Middle frontal gyrus (tissue), 1 donor: ENCODE results near the gene RASSF3.
"Not testable (repeated sequence)": the region's sequence is repeated elsewhere in the genome, so short reads cannot be mapped to it uniquely, and the experiment has no call there.

Source experiments
- DNase-seq: peaks from one replicate; pipeline ENCODE4 v3.0.0-alpha.2; 2015; ENCODE audit warnings: low spot score; ENCODE audit errors: extremely low spot score

RASSF3 gene, protein sequence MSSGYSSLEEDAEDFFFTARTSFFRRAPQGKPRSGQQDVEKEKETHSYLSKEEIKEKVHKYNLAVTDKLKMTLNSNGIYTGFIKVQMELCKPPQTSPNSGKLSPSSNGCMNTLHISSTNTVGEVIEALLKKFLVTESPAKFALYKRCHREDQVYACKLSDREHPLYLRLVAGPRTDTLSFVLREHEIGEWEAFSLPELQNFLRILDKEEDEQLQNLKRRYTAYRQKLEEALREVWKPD

DNA sequence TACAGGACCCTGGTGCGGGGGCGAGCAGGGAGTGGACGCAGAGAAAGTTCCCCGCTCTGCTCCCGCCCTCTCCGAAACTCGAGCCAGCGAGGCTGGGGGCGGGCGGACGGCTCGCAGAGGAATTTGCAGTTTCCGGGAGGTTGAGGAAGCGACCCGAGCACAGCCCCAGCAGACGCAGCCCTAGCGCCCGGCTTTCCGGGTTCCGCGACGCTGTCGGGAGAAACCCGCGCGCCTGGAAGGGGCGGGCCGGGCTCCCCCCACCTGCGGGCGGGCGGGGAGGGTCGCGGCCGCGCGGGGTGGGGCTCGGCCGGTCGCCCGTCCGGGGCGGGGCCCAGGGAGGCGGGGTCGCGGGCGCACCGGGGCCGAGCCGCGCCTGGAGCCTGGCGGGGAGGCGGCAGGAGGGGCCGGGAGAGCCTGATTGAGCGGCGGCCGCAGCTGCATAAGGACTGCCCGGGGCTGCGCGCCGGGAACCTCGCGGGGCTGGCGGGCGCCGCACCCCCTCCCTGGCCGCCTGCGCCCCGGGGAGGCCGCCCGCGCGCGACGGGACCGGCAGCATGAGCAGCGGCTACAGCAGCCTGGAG is at the start of gene RASSF3:
TSS of gene RASSF3 (plus strand) at position 417 of the 581 bp plus-strand sequence. CDS start at position 555, 138 bp downstream.
- no peak for DNase-seq

DNA sequence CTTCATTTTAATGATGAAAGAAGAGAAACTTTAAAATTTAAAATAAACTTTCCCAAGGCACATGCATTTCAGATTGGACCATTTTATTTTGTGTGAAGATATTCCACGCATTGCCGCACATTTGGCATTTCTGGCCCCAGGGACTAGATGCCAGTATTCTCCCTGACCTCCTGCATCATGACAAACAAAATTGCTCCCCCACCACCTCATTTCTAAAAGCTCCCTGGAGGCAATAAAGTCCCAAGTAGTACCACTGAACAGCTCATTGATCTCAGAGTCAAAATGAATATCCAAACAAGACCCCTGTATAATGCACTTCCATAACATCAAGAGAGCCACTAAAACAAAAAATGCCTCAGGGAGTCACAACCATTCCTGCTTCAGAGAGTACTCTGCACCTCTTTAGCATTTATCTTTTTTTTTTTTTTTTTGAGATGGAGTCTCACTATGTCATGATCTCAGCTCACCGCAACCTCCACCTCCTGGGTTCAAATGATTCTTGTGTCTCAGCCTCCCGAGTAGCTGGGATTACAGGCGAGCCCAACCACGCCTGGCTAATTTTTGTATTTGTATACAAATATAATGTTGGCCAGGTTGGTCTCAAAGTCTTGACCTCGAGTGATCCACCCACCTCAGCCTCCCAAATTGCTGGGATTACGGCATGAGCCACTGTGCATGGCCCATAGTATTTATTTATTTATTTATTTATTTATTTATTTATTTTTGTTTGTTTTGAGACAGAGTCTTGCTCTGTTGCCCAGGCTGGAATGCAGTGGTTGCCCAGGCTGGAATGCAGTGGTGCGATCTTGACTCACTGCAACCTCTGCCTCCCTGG is 48.8 kb upstream of the RASSF3 start:
- DNase-seq = no peak

DNA sequence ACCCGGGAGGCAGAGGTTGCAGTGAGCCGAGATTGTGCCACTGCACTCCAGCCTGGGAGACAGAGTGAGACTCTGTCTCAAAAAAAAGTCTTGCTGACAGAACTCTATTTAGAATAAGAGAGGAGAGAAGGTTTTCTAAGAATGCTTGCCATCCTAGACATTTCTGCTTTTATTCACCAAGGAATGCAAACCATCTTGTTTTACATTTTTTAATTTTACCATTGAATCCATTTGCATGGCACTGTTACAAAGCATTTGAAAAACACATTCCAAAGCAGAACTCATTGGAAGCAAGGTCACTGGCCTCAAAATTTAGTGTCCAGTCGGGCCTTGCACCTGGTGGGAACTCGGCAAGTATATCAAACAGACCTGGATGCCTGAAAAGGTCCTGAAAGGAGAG is 44.2 kb upstream of the RASSF3 start:
- DNase-seq = no peak

DNA sequence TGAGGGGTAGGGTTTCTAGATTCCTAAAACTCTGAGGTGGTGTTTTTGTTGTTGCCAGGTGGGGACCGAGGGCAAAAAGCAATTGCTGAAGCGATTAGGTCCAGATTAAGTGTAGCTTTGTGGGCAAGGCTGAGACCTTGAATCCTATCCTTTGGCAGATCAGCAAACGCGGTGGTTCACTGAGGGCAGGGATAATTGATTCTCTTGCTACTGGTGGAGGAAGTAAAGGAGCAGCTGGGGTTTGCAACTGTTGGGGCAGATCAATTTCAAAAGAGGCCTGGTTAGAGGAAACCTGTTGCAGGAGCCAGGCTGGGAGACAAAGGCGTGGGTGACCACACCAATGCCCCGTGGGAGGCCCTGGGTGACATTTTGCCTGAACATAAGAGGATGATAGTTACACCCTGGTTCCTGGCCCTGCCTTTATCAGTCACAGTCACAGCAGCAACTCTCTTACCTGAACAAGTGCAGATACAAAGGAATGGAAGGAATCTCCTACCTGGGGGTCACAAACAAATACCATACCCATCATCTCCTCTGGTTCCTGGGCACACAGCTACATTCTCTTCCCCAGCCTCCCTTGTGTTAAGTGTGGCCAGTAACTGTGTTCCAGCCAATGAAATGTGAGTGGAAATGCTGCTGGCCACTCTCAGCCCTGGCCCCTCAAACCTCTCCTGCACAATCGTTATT is 43.3 kb upstream of the RASSF3 start:
- DNase-seq = no peak

DNA sequence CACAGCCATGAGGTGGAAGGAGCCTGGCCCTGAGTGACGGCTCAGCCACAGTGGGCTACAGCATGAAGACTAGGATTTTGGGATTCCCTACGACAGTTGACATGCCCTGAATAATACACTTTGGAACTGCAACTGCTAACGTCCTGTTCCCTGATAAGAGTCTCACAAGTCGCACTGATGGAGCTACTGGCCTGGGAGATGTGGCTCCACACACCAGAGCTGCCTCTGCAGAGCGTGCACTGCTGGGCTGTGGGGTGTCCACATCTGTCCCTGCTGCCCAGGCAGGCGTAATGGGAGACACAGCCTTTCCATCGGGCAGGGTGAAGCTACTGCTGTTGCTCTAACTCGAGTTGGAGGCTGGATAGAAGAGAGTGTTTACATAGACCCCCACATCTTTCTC is 42.7 kb upstream of the RASSF3 start:
- DNase-seq = no peak

DNA sequence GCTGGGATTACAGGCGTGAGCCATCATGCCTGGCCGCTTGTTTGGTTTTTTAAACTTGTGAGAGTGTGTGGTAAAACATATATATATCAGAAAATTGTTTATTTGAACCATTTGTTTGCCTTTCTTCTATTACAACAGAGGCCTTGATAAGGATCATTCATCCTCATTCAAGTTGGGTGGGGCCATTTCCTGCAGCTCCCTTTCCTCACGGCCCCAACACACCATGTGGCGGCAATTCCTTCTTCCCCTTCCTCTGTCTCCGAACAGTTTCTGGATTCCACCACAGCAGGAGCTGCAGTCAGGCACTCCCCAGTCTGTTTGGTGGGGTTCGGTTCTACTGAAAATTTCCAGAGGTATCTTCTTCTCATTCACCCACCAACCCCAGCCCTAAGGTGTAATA is 42.0 kb upstream of the RASSF3 start:
- no peak for DNase-seq

DNA sequence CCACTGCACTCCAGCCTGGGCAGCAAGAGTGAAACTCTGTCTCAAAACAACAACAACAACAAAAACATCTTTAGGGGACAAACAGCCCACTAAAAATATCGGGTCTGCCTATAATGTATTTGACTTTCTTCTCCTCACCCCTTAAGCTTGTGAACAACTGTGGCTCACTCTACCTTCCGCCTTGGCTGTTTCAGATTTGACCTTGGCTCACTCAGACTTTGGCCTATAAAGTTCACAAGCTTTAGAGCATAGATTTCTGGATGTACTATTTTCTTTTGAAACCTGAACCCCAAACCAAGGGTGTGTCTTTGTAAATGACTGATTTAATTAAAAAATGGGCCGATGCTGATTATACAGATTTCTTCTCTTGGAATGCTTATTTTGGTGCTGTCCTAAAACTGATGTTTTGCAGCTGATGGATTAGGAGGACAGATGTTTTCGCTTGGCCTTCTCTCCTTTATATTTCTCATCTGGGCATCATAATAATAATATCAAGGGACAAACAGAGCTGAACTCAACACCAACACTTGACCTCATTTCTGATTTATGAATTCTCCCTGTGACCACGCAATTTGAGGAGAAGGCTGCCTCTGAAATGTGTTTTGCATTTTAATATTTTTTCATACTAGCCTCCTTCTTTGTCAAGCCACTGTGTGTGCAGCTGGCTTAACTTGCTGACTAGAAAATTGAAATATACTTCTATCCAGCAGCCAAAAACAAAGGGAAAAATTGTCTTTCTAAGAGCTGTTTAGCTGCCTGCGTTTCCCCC is 40.2 kb upstream of the RASSF3 start:
- DNase-seq = no peak

DNA sequence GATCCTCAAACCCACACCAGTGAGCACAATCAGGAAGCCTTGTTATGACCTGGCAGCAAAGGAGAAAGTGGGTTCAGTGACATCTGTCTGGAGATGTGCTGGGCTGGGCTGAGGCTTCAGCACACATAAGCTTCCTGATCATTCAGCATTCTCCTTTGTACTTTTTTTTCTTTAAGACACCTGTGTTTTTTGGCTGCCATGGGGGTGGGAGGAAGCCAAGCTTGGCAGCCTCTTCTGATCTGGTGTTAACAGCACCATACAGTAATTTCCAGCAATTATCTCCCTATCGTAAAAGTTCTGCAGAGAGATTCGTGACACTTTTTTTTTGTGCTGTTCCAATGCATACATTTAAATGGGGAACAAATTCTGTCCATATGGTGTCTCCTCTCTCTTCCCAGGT is 38.9 kb upstream of the RASSF3 start:
- DNase-seq = no peak

DNA sequence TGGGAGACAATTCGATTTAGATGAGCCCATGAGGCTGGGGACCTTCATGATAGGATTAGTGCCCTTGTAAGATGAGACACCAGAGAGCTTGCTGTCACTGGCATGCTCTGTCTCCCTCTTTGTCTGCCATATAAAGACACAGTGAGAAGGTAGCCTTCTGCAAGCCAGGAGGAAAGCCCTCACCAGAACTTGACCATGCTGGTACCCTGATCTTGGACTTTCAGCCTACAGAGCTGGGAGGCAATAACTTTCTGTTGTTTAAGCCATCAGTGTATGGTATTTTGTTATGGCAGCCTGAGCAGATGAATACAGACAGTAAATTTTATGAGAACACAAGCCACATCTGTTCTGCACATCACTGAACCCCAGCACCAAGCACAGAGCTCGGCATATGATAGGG is 38.1 kb upstream of the RASSF3 start:
- no peak for DNase-seq

DNA sequence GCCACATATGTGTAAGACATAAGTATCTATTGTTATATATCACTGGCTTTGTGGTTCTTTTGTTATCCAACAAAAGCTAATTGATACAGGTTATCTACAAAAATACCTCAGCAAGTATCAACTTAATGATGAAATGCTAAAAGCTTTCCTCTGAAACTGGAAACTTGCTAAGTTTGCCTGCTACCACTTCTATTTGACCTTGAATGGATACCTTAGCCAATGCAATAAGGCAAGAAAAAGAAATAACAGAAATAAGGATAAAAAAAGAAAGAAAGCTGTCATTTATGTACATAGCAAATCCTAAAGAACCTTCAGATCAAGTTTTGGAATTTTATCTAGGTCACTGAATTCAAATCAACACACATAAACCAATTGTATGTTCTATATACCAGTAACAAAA is 35.5 kb upstream of the RASSF3 start:
- DNase-seq = no peak

DNA sequence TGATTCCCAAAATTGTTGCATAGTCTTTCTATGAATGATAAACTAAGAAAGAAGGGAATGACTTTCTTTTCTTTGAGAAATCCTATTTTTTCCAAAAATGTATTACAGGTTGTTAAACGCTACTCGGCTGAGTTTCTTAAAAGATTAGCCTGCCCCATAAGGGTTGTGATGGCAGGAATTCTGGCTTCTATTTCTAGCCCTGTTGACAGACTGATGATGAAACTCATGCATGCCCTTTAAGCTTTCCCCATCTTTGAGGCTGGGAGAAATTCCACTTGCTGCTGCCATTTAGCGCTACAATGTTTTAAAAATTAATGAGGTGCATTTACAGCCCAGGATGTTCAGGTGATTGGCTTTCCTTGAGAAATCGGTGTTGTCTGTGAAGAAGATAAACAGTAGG is 33.2 kb upstream of the RASSF3 start:
- no peak for DNase-seq

DNA sequence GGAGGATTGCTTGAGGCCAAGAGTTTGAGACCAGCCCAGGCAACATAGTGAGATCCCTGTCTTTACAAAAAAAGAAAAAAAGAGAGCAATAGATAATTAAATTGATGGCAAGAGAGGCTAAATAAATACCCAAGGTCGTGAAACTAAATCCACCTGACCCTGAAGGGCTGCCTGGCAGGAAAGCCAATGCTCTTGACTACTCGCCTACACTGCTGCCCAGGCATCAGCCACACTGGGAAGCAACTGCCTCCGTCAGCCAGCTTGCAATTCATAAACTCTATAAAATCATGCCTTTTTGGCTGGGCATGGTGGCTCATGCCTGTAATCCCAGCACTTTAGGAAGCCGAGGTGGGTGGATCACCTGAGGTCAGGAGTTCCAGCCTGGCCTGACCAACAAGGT is 31.7 kb upstream of the RASSF3 start:
- DNase-seq = no peak

DNA sequence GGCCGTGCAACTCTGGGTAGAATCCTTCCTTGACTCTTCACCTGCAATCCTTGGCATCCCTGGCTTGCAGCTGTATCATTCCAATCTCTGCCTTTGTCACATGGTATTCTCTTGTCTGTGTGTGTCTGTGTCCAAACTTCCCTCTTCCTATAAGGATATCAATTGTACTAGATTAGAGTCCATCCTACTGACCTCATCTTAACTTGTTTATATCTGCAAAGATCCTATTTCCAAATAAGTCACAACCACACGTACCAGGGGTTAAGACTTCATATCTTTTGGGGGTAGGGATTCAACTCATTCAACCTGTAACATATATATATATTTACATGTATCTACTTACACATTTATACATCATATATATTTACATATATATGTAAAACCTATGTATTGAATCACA is 29.6 kb upstream of the RASSF3 start:
- no peak for DNase-seq

DNA sequence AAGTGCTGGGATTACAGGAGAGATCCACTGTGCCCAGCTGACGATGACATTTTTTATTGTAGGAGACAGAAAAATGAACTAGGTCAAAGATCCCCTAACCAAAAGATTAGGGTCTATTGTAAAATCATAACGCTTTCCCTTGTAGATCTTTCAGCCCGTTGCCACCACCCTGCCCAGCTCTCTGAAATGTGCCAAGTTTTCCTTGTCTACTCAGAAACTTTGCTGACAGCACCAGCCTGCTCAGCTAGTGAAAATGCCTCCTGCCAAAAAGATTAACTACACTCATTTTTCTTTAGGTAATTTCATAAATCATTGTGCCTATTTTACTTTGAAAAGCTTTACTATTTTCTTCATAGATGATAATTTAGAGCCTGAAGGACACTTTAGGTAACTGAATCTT is 28.2 kb upstream of the RASSF3 start:
- no peak for DNase-seq

DNA sequence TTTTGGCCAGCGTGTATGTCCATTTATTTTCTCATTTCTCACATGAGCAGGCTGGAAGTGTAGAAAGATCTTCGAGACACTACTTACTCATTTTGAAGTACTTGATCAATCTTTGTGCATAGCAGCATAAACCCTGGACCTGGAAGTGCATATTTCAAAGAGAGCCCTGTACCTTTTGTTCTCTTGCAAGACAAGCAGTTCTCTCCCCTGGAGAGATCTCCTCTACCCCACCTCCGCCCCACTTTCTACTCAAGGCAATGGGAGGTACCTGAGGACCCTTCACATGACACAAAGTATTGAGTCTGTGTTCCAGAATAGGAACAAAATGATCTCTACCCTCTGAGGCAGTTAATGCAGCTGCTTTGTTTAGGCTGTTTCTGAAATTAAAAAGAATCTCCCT is 27.4 kb upstream of the RASSF3 start:
- no peak for DNase-seq

DNA sequence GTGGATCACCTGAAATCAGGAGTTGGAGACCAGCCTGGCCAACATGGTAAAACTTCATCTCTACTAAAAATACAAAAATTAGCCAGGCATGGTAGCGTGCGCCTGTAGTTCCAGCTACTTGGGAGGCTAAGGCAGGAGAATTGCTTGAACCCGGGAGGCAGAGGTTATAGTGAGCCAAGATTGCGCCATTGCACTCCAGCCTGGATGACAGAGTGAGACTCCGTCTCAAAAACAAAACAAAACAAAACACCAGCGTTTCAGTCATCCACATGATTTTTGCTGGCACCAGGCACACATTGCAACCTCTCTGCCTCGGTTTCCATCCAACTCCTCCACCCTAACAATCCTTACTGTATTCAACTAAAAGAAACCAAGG is 26.9 kb upstream of the RASSF3 start:
- not testable (repeated sequence) for DNase-seq

DNA sequence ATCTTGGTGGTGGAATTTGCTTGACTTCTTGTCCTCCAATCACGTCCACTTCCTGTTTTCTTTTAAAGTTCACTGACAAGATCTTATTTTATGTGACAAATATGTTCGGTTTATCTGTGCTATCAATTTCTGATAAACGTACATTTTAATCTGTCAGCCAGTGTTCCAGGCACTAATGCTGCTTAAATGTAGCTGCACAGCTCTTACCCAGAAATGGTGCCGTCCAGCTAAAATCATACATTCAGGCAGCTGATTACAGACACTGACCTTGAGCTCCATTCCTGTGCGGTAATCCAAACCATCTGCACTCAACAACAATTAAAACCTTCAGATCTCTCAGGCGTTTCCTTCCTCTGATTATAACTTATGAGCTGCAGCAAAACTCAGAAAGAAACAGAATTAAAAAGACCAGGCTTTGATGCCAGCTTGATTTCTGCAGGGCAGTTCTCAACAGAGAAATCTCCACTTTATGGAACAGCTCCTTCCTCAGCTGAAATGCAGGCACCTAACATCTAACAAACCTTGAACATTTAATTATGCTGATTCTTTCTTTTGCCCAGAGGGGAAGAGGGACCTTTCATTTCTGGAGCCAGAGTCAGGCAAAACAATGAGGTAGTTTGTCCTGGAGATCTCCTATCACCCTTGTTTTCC is 26.4 kb upstream of the RASSF3 start:
- DNase-seq = no peak

DNA sequence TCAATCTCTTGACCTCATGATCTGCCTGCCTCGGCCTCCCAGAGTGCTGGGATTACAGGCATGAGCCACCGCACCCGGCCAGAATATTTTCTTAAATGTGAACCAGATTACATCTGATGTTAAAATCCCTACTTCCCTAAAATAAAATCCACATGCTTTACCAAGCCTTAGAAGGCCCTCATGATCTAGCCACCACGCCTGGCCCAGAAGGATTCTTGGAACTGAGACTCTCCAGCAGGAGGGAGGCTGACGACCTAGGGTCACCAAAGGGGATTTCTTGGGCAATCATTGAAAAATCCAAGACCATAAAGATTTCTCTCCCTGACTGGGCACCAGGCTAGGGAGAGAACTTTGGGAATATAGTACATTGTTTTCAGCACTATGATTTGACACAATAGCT is 25.2 kb upstream of the RASSF3 start:
- no peak for DNase-seq

DNA sequence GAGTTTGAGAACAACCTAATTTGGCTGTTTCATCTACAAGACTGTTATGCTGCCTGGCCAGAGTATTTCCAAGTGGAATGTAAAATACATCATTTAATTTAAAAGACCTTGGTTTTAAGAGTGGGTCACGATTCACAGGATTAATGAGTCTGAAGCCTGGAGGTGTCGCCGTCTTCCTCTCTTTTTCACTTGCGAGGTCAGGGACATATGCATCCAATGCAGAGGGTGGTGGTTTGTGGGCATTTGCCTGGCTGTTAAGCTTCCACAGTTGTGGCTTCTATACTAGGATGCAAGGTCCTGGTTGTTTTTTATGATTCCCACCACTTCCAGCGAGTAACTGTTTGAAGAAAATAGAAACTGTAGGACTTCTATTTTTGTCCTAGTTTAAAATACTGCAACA is 22.8 kb upstream of the RASSF3 start:
- no peak for DNase-seq

DNA sequence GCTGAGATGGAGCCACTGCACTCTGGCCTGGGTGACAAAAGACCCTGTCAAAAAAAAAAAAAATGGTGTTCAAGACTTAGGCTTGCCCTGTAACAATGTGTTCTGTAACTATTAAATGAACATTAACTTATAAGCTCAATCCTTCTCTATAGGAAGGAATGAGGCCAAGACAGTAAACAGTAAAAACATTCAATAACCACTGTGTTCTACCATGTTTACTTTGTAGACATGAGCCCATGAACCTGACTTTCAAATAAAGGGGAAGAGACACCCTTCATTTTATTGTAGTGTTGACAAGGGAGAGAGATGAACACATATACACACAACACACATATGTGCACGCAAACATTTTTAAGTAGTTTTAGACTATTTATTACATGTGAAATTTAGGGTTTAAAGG is 20.1 kb upstream of the RASSF3 start:
- no peak for DNase-seq
